Tibial nerve (tissue), 4 donors: Measurements from ENCODE around the gene EIF4E. TPM values are rescaled to one million over a fixed set of nuclear protein-coding genes. Genes with fewer than 3 reads are reported as not detected.
A peak's percentile ranks its signal among the peaks of the same experiment; 100 is the strongest.
"Not testable (repeated sequence)": the region's sequence is repeated elsewhere in the genome, so short reads cannot be mapped to it uniquely, and the experiment has no call there.

Experiments
- DNase-seq, 2 donors: peaks; one replicate each; pipeline ENCODE4 v3.0.0-alpha.2; 2019; ENCODE audit warnings: low spot score in 2 of 2
- H3K27ac ChIP-seq, 4 donors: fragments of 200-600 bp; sonication (generic) in 3 of 4; one replicate each; pipeline ENCODE4 v1.5.1; 2017 to 2019; ENCODE audit warnings: mild to moderate bottlenecking in 1 of 4
- H3K27me3 ChIP-seq, 2 donors: fragments of 200-600 bp; sonication (generic) in 1 of 2; one replicate each; pipeline versions ENCODE4 v1.5.1 to v1.6.0; 2017 to 2019
- H3K36me3 ChIP-seq, 3 donors: fragments of 200-600 bp; sonication (generic); one replicate each; pipeline ENCODE4 v1.5.1; 2018 to 2019
- H3K4me1 ChIP-seq, 4 donors: fragments of 200-600 bp; sonication (generic) in 3 of 4; one replicate each; pipeline ENCODE4 v1.5.1; 2017 to 2019
- H3K4me3 ChIP-seq, 4 donors: fragments of 200-600 bp; sonication (generic) in 3 of 4; one replicate each; pipeline ENCODE4 v1.5.1; 2017 to 2019; ENCODE audit warnings: mild to moderate bottlenecking in 1 of 4, moderate library complexity in 1 of 4
- H3K9me3 ChIP-seq, 4 donors: fragments of 200-600 bp; sonication (generic) in 3 of 4; one replicate each; pipeline ENCODE4 v1.5.1; 2017 to 2019
- CTCF ChIP-seq, 5 experiments: fragments of 200-600 bp in 3 of 5; fragments of 450-650 bp in 2 of 5; sonication (generic) in 3 of 5; IDR thresholded peaks; one replicate each; pipeline ENCODE4 v1.5.1; 2016 to 2019; ENCODE audit warnings: antibody characterized with exemption in 5 of 5, mild to moderate bottlenecking in 3 of 5, moderate library complexity in 2 of 5
- EP300 ChIP-seq, 2 donors: sonication (generic); formaldehyde crosslinking; IDR thresholded peaks; one replicate each; pipeline ENCODE4 v1.6.1; 2017; ENCODE audit warnings: antibody characterized with exemption in 2 of 2, mild to moderate bottlenecking in 1 of 2
- POLR2A ChIP-seq, 2 donors: fragments of 450-650 bp; IDR thresholded peaks; one replicate each; pipeline ENCODE4 v1.6.1; 2017; ENCODE audit warnings: antibody characterized with exemption in 2 of 2, mild to moderate bottlenecking in 2 of 2, moderate library complexity in 2 of 2
- WGBS, 2 donors: methylation state at CpG; one replicate each; pipeline ENCODE4 v1.1.5; 2018; 5-methylcytosine and 5-hydroxymethylcytosine counted together
- total RNA-seq, 4 donors: library from RNA; depleted of rRNA; stranded (reverse); fragments of >200 nt; gene quantifications; one replicate each; pipeline ENCODE4 v1.1.0, GENCODE V29; 2016

The EIF4E gene
- total RNA-seq, 4 donors from 2014 or later = 49.6 to 73.0 (median 63.6) TPM

- TF ChIP-seq EP300 (IDR thresholded peaks at IDR 0.05) (peak in 1 of 2 donors; percentile 20), POLR2A (IDR thresholded peaks at IDR 0.05) (no peak)
- Histone ChIP-seq H3K9me3 (no peaks in the 10 kb centered on the region), H3K36me3 (no peaks in the 10 kb centered on the region), H3K4me1 (peaks cover 0 to 15% (median 0%) of the 10 kb centered on the region in 4 donors), H3K27me3 (no peaks in the 10 kb centered on the region), H3K4me3 (no peak overlapping the region), H3K27ac (no peak overlapping the region)
- DNase-seq = no peak
- WGBS, 2 donors = 46 to 75% methylated on average over 3 of the region's 3 CpGs
These were observed 3.6 kb upstream of the EIF4E start for GRCh38 chr4:98932539-98932938.

DNA sequence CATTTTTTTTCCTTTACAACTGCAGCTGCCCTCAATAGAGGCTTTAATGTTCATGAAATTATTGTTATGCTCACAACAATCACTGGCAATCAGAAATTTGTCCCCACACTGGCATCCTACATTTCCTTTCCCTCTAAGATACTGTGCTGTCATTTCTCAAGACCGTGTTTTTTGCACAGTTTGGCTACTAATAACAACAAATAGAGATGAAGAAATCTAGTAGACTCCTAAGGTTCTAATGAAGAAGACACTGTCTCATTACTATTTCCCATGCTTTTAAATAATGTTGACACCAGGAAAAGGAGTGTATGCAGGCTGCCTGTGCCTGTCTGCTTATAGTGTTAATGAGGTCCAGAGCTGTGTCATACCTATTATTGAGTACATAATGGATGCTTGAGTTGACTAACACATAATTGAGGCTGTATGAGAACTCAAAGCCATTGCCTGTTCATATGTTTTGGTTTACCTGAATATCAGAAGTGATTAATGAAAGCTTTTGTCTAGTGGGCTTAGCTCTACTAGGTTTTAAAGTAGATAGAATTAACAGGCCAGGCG is 1.5 kb upstream of the EIF4E start:
- Histone ChIP-seq H3K27me3 (no peaks in the 10 kb centered on the region), H3K36me3 (peaks cover 0 to 6% (median 0%) of the 10 kb centered on the region in 3 donors), H3K9me3 (no peaks in the 10 kb centered on the region), H3K4me3 (peak overlapping the region in 2 of 4 donors; percentile 10 to 98), H3K27ac (peak overlapping the region; percentile 92 to 98 (median 93)), H3K4me1 (peaks cover 0 to 34% (median 3%) of the 10 kb centered on the region in 4 donors)
- 88 to 90% methylated on average over 2 of the region's 2 CpGs for WGBS, 2 donors
- TF ChIP-seq POLR2A (IDR thresholded peaks at IDR 0.05) (no peak), CTCF (IDR thresholded peaks at IDR 0.05) (no peak), EP300 (IDR thresholded peaks at IDR 0.05) (no peak)
- DNase-seq = no peak

- H3K4me1 ChIP-seq = peaks cover 0 to 34% (median 3%) of the 10 kb centered on the region in 4 donors
- peaks cover 0 to 6% (median 0%) of the 10 kb centered on the region in 3 donors for H3K36me3 ChIP-seq
- peak overlapping the region; percentile 86 to 98 (median 94) for H3K4me3 ChIP-seq
- DNase-seq = peak in 1 of 2 donors; percentile 51
- WGBS, 2 donors = 15 to 17% methylated on average over 44 of the region's 44 CpGs
- no peaks in the 10 kb centered on the region for H3K27me3 ChIP-seq
- no peaks in the 10 kb centered on the region for H3K9me3 ChIP-seq
- peak overlapping the region; percentile 92 to 98 (median 93) for H3K27ac ChIP-seq
- no peak for TF ChIP-seq POLR2A (IDR thresholded peaks at IDR 0.05)
- TF ChIP-seq CTCF (IDR thresholded peaks at IDR 0.05) = peak in 2 of 5 experiments; percentile 25 to 57
- TF ChIP-seq EP300 (IDR thresholded peaks at IDR 0.05) = peak in 1 of 2 donors; percentile 34
These were observed 671 bp upstream of the EIF4E start for GRCh38 chr4:98929341-98930267.

- Histone ChIP-seq H3K27me3 (no peaks in the 10 kb centered on the region), H3K4me3 (peak overlapping the region; percentile 86 to 98 (median 94)), H3K36me3 (peaks cover 0 to 6% (median 0%) of the 10 kb centered on the region in 3 donors), H3K27ac (peak overlapping the region; percentile 92 to 98 (median 93)), H3K4me1 (peaks cover 0 to 34% (median 3%) of the 10 kb centered on the region in 4 donors), H3K9me3 (no peaks in the 10 kb centered on the region)
- WGBS, 2 donors = 1% methylated on average over 26 of the region's 26 CpGs
- TF ChIP-seq EP300 (IDR thresholded peaks at IDR 0.05) (no peak), POLR2A (IDR thresholded peaks at IDR 0.05) (no peak)
- DNase-seq = peak in 1 of 2 donors; percentile 54
These were observed 815 bp downstream of the EIF4E start for GRCh38 chr4:98928131-98928504.

DNA sequence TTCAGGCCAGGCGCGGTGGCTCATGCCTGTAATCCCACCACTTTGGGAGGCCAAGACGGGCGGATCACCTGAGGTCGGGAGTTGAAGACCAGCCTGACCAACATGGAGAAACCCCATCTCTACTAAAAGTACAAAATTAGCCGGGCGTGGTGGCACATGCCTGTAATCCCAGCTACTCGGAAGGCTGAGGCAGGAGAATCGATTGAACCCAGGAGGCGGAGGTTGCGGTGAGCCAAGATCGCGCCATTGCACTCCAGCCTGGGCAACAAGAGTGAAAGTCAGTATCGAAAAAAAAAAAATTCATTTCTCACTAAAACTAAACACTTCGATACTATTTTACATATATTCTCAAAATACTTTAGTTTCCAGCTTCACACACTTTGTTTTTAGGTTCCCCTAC is 2.7 kb downstream of the EIF4E start:
- not testable (repeated sequence) for H3K27me3 ChIP-seq, H3K27ac ChIP-seq, H3K4me3 ChIP-seq, DNase-seq, H3K9me3 ChIP-seq, H3K36me3 ChIP-seq
- peaks cover 0 to 34% (median 3%) of the 10 kb centered on the region in 4 donors for H3K4me1 ChIP-seq
- 95 to 97% methylated on average over 15 of the region's 15 CpGs for WGBS, 2 donors

GRCh38 chr4:98921292-98921691 is 7.6 kb downstream of the EIF4E start:
- TF ChIP-seq EP300 (IDR thresholded peaks at IDR 0.05) = no peak
- TF ChIP-seq POLR2A (IDR thresholded peaks at IDR 0.05) = no peak
- TF ChIP-seq CTCF (IDR thresholded peaks at IDR 0.05) = no peak
- no peaks in the 10 kb centered on the region for H3K27me3 ChIP-seq
- peaks cover 0 to 15% (median 2%) of the 10 kb centered on the region in 4 donors for H3K4me1 ChIP-seq
- no peak overlapping the region for H3K4me3 ChIP-seq
- no peaks in the 10 kb centered on the region for H3K9me3 ChIP-seq
- DNase-seq = no peak
- no peak overlapping the region for H3K27ac ChIP-seq
- peaks cover 0 to 10% (median 0%) of the 10 kb centered on the region in 3 donors for H3K36me3 ChIP-seq
- WGBS, 2 donors = 91 to 94% methylated on average over 5 of the region's 5 CpGs
